ENCODE results near the gene NUP214.
"Not testable (repeated sequence)": the region's sequence is repeated elsewhere in the genome, so short reads cannot be mapped to it uniquely, and the experiment has no call there.

NUP214 gene

GRCh38 chr9:131233995-131234394, 108.6 kb downstream of the NUP214 start:
- no peak for DNase-seq (ENCODE audit: low read depth in 2 of 2)

- DNase-seq (ENCODE audit: low read depth in 2 of 2) = no peak
Measured at GRCh38 chr9:131234799-131235479, 109.6 kb downstream of the NUP214 start.

- no peak for DNase-seq (ENCODE audit: low read depth in 2 of 2)
Measured at GRCh38 chr9:131235480-131235851, 110.1 kb downstream of the NUP214 start.

GRCh38 chr9:131236161-131236560, 110.8 kb downstream of the NUP214 start:
- no peak for DNase-seq (ENCODE audit: low read depth in 2 of 2)

GRCh38 chr9:131236761-131237160, 111.4 kb downstream of the NUP214 start:
- DNase-seq (ENCODE audit: low read depth in 2 of 2) = no peak

GRCh38 chr9:131237291-131237690, 111.9 kb downstream of the NUP214 start:
- no peak for DNase-seq (ENCODE audit: low read depth in 2 of 2)

- DNase-seq (ENCODE audit: low read depth in 2 of 2) = peak in 1 of 2 experiments; percentile 39
Measured at GRCh38 chr9:131237931-131238401, 112.6 kb downstream of the NUP214 start.

GRCh38 chr9:131238402-131239021, 113.1 kb downstream of the NUP214 start:
- DNase-seq (ENCODE audit: low read depth in 2 of 2) = no peak

- DNase-seq (ENCODE audit: low read depth in 2 of 2) = no peak
Measured at GRCh38 chr9:131239161-131239975, 114.0 kb downstream of the NUP214 start.

- DNase-seq (ENCODE audit: low read depth in 2 of 2) = no peak
Measured at GRCh38 chr9:131240047-131240921, 114.9 kb downstream of the NUP214 start.

- not testable (repeated sequence) for DNase-seq (ENCODE audit: low read depth in 2 of 2)
Measured at GRCh38 chr9:131244331-131244730, 118.9 kb downstream of the NUP214 start.

- no peak for DNase-seq (ENCODE audit: low read depth in 2 of 2)
Measured at GRCh38 chr9:131246618-131247017, 121.2 kb downstream of the NUP214 start.

GRCh38 chr9:131252120-131252519, 126.7 kb downstream of the NUP214 start:
- DNase-seq (ENCODE audit: low read depth in 2 of 2) = no peak

GRCh38 chr9:131253891-131254491, 128.6 kb downstream of the NUP214 start:
- DNase-seq (ENCODE audit: low read depth in 2 of 2) = peak; percentile 21 to 24

- no peak for DNase-seq (ENCODE audit: low read depth in 2 of 2)
Measured at GRCh38 chr9:131254626-131255025, 129.2 kb downstream of the NUP214 start.

- no peak for DNase-seq (ENCODE audit: low read depth in 2 of 2)
Measured at GRCh38 chr9:131255676-131256197, 130.4 kb downstream of the NUP214 start.

- no peak for DNase-seq (ENCODE audit: low read depth in 2 of 2)
Measured at GRCh38 chr9:131257266-131258025, 132.1 kb downstream of the NUP214 start.

- no peak for DNase-seq (ENCODE audit: low read depth in 2 of 2)
Measured at GRCh38 chr9:131258186-131258585, 132.8 kb downstream of the NUP214 start.

- no peak for DNase-seq (ENCODE audit: low read depth in 2 of 2)
Measured at GRCh38 chr9:131258698-131259431, 133.5 kb downstream of the NUP214 start.
